ENCODE results near the gene RERGL.

DNA sequence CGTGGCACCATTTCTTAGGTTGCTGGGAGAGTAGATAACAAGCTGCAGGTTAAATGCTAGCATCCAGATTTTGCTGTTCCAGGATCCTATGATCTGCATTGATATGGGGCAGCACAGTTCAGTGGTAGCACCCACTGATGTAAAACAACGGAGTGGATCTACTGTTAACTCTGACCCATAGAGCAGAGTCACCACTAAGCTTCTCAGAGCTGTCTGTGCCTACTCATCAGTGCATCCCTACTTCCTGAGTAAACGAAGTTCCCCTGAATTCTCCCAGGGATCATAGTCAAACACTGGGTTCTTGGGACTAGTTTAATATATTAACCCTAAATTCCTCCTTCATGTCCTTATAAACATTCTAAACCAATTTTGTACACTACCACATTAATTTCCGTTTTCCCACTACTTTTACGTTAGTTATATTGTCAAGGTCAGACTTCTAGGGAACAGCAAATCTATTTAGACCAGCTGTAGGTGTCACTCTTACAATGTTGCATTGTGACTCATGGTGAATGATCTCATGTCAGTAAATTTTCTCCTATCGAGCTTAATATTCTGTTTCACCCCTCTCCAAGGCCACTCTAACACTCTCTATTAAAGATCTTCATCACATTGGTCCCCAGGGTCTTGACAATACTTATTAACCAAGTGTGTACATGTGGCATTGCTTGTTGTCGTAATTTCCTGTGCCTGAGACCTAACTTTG, 10.3 kb downstream of the RERGL start:
- TF ChIP-seq, protein P1, sequence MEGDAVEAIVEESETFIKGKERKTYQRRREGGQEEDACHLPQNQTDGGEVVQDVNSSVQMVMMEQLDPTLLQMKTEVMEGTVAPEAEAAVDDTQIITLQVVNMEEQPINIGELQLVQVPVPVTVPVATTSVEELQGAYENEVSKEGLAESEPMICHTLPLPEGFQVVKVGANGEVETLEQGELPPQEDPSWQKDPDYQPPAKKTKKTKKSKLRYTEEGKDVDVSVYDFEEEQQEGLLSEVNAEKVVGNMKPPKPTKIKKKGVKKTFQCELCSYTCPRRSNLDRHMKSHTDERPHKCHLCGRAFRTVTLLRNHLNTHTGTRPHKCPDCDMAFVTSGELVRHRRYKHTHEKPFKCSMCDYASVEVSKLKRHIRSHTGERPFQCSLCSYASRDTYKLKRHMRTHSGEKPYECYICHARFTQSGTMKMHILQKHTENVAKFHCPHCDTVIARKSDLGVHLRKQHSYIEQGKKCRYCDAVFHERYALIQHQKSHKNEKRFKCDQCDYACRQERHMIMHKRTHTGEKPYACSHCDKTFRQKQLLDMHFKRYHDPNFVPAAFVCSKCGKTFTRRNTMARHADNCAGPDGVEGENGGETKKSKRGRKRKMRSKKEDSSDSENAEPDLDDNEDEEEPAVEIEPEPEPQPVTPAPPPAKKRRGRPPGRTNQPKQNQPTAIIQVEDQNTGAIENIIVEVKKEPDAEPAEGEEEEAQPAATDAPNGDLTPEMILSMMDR (IDR thresholded peaks at IDR 0.05), result no peak
- TF ChIP-seq POLR2A (IDR thresholded peaks at IDR 0.05) (no peak), POLR2AphosphoS5 (IDR thresholded peaks at IDR 0.05) (no peak), EP300 (IDR thresholded peaks at IDR 0.05) (no peak)
